HepG2 (cell line): ENCODE results near the gene CCDC59. TPM values are rescaled to one million over a fixed set of nuclear protein-coding genes. Genes with fewer than 3 reads are reported as not detected.
A peak's percentile ranks its signal among the peaks of the same experiment; 100 is the strongest.

Experiments
- ARNT ChIP-seq: fragments of 450-650 bp; IDR thresholded peaks from 2 replicates; pipeline ENCODE4 v1.6.1; 2017
- DR1 ChIP-seq: sonication (generic); formaldehyde crosslinking; IDR thresholded peaks from 2 replicates; pipeline ENCODE4 v1.8.0; 2021; ENCODE audit warnings: mild to moderate bottlenecking, missing genetic modification reagents, inconsistent platforms
- HDAC6 ChIP-seq: fragments of 200-600 bp; sonication (generic); IDR thresholded peaks from 2 replicates; pipeline ENCODE4 v1.7.0; 2017; ENCODE audit warnings: mild to moderate bottlenecking, antibody characterized with exemption, low read length, low read depth
- ISL2 ChIP-seq: sonication (generic); formaldehyde crosslinking; IDR thresholded peaks from 2 replicates; pipeline ENCODE4 v1.5.0; 2020; ENCODE audit warnings: missing genetic modification reagents
- JDP2 ChIP-seq: sonication (generic); formaldehyde crosslinking; IDR thresholded peaks from 2 replicates; pipeline ENCODE4 v1.8.1; 2022; ENCODE audit warnings: missing genetic modification reagents, borderline replicate concordance
- KDM3A ChIP-seq: IDR thresholded peaks from 2 replicates; pipeline ENCODE4 v1.6.1; 2018; ENCODE audit warnings: low read depth, missing compliant biosample characterization
- PHF5A ChIP-seq: IDR thresholded peaks from one replicate; pipeline ENCODE4 v1.6.1; 2018; ENCODE audit warnings: low read depth, missing genetic modification reagents; ENCODE audit not compliant: unreplicated experiment
- POLR2G ChIP-seq: fragments of 200-400 bp; formaldehyde crosslinking; IDR thresholded peaks from 2 replicates; pipeline ENCODE4 v1.6.1; 2018; ENCODE audit warnings: mild to moderate bottlenecking, low read depth, low read length, moderate library complexity
- REXO4 ChIP-seq: sonication (generic); formaldehyde crosslinking; IDR thresholded peaks from 2 replicates; pipeline ENCODE4 v1.8.0; 2022; ENCODE audit warnings: missing genetic modification reagents, mild to moderate bottlenecking, borderline replicate concordance
- SIX1 ChIP-seq: sonication (generic); formaldehyde crosslinking; IDR thresholded peaks from 2 replicates; pipeline ENCODE4 v1.4.0; 2020; ENCODE audit warnings: missing genetic modification reagents, borderline replicate concordance
- TSC22D2 ChIP-seq: sonication (generic); formaldehyde crosslinking; IDR thresholded peaks from 2 replicates; pipeline ENCODE4 v1.5.1; 2020; ENCODE audit warnings: missing genetic modification reagents, mild to moderate bottlenecking, borderline replicate concordance
- ZBTB21 ChIP-seq: sonication (generic); formaldehyde crosslinking; IDR thresholded peaks from 2 replicates; pipeline ENCODE4 v1.4.0; 2020; ENCODE audit warnings: missing genetic modification reagents
- ZBTB38 ChIP-seq: sonication (generic); formaldehyde crosslinking; IDR thresholded peaks from 2 replicates; pipeline ENCODE4 v1.5.1; 2020; ENCODE audit warnings: mild to moderate bottlenecking, missing genetic modification reagents
- ZNF24 ChIP-seq: fragments of 450-650 bp; IDR thresholded peaks from 2 replicates; pipeline ENCODE4 v1.6.1; 2017; ENCODE audit warnings: antibody characterized with exemption, mild to moderate bottlenecking
- ZNF672 ChIP-seq: sonication (generic); formaldehyde crosslinking; IDR thresholded peaks from 2 replicates; pipeline ENCODE4 v1.8.1; 2022; ENCODE audit warnings: missing genetic modification reagents
- ZNF782 ChIP-seq: sonication (generic); formaldehyde crosslinking; IDR thresholded peaks from 2 replicates; pipeline ENCODE4 v1.4.0; 2020; ENCODE audit warnings: missing genetic modification reagents, mild to moderate bottlenecking, borderline replicate concordance
- ZNF841 ChIP-seq: sonication (generic); formaldehyde crosslinking; IDR thresholded peaks from 2 replicates; pipeline ENCODE4 v1.8.1; 2023; ENCODE audit warnings: missing genetic modification reagents, borderline replicate concordance
- polyA plus RNA-seq, 8 experiments: library from polyadenylated mRNA; depleted of rRNA in 3 of 8; stranded (reverse) in 7 of 8; unstranded in 1 of 8; fragments of >200 nt; fragmentation: Illumina TruSeq in 4 of 8; extraction: Trizol in 4 of 8; gene quantifications; 2 replicates each; pipeline versions ENCODE4 v1.2.1 to v1.2.3, GENCODE V29; 2011 to 2016; ENCODE audit warnings: low read depth in 4 of 8, missing spikeins in 1 of 8, mixed read lengths in 1 of 8; ENCODE audit not compliant: insufficient read depth in 1 of 8
- total RNA-seq, 5 experiments: library from RNA; depleted of rRNA; stranded (reverse); fragments of >200 nt; fragmentation: Illumina TruSeq; extraction: Trizol; gene quantifications; 2 replicates each; pipeline ENCODE4 v1.2.3, GENCODE V29; 2016; ENCODE audit warnings: low read depth in 1 of 5
- TF ChIP-seq, protein P1 (sequence below): sonication (generic); formaldehyde crosslinking; IDR thresholded peaks from 2 replicates; pipeline ENCODE4 v1.4.0; 2020; ENCODE audit warnings: missing genetic modification reagents, borderline replicate concordance
- TF ChIP-seq, protein P2 (sequence below): sonication (generic); formaldehyde crosslinking; IDR thresholded peaks from 2 replicates; pipeline ENCODE4 v1.8.0; 2022; ENCODE audit warnings: missing genetic modification reagents, mild to moderate bottlenecking, borderline replicate concordance
- TF ChIP-seq, protein P3 (sequence below): sonication (generic); formaldehyde crosslinking; IDR thresholded peaks from 2 replicates; pipeline ENCODE4 v1.5.0; 2020; ENCODE audit warnings: mild to moderate bottlenecking, missing genetic modification reagents, borderline replicate concordance

The CCDC59 gene
- total and polyA plus RNA-seq, 2 of the 13 experiments (the other 11 are each of a cell fraction or from before 2014, with no cell fraction given) = 16.1 to 81.3 TPM

- no peak for TF ChIP-seq REXO4 (CRISPR knock-in tag)
- peak; percentile 91 for TF ChIP-seq ISL2 (CRISPR knock-in tag)
- no peak for TF ChIP-seq ZNF672 (CRISPR knock-in tag)
- TF ChIP-seq JDP2 (CRISPR knock-in tag) = no peak
- peak; percentile 89 for TF ChIP-seq ZBTB38
- TF ChIP-seq, protein P1, sequence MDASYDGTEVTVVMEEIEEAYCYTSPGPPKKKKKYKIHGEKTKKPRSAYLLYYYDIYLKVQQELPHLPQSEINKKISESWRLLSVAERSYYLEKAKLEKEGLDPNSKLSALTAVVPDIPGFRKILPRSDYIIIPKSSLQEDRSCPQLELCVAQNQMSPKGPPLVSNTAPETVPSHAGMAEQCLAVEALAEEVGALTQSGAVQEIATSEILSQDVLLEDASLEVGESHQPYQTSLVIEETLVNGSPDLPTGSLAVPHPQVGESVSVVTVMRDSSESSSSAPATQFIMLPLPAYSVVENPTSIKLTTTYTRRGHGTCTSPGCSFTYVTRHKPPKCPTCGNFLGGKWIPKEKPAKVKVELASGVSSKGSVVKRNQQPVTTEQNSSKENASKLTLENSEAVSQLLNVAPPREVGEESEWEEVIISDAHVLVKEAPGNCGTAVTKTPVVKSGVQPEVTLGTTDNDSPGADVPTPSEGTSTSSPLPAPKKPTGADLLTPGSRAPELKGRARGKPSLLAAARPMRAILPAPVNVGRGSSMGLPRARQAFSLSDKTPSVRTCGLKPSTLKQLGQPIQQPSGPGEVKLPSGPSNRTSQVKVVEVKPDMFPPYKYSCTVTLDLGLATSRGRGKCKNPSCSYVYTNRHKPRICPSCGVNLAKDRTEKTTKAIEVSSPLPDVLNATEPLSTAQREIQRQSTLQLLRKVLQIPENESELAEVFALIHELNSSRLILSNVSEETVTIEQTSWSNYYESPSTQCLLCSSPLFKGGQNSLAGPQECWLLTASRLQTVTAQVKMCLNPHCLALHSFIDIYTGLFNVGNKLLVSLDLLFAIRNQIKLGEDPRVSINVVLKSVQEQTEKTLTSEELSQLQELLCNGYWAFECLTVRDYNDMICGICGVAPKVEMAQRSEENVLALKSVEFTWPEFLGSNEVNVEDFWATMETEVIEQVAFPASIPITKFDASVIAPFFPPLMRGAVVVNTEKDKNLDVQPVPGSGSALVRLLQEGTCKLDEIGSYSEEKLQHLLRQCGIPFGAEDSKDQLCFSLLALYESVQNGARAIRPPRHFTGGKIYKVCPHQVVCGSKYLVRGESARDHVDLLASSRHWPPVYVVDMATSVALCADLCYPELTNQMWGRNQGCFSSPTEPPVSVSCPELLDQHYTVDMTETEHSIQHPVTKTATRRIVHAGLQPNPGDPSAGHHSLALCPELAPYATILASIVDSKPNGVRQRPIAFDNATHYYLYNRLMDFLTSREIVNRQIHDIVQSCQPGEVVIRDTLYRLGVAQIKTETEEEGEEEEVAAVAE (CRISPR knock-in tag) = peak; percentile 95
- TF ChIP-seq ZNF782 (CRISPR knock-in tag) = peak; percentile 47; the same call in 1 of the 2 replicates
- TF ChIP-seq ZNF841 (CRISPR knock-in tag) = no peak
- TF ChIP-seq, protein P2, sequence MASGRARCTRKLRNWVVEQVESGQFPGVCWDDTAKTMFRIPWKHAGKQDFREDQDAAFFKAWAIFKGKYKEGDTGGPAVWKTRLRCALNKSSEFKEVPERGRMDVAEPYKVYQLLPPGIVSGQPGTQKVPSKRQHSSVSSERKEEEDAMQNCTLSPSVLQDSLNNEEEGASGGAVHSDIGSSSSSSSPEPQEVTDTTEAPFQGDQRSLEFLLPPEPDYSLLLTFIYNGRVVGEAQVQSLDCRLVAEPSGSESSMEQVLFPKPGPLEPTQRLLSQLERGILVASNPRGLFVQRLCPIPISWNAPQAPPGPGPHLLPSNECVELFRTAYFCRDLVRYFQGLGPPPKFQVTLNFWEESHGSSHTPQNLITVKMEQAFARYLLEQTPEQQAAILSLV (CRISPR knock-in tag) = peak; percentile 91; the same call in 1 of the 2 replicates
- TF ChIP-seq POLR2G = peak; percentile 93
- TF ChIP-seq KDM3A (CRISPR knock-in tag) = peak; percentile 88
- peak; percentile 63 for TF ChIP-seq TSC22D2
- peak; percentile 86 for TF ChIP-seq ZBTB21 (CRISPR knock-in tag)
- no peak for TF ChIP-seq ARNT
- TF ChIP-seq SIX1 = 0 out of 2 replicates have a peak, but pooled peaks have one; percentile 47
- no peak for TF ChIP-seq ZNF24
- TF ChIP-seq PHF5A (CRISPR knock-in tag) = peak; percentile 66
- TF ChIP-seq, protein P3, sequence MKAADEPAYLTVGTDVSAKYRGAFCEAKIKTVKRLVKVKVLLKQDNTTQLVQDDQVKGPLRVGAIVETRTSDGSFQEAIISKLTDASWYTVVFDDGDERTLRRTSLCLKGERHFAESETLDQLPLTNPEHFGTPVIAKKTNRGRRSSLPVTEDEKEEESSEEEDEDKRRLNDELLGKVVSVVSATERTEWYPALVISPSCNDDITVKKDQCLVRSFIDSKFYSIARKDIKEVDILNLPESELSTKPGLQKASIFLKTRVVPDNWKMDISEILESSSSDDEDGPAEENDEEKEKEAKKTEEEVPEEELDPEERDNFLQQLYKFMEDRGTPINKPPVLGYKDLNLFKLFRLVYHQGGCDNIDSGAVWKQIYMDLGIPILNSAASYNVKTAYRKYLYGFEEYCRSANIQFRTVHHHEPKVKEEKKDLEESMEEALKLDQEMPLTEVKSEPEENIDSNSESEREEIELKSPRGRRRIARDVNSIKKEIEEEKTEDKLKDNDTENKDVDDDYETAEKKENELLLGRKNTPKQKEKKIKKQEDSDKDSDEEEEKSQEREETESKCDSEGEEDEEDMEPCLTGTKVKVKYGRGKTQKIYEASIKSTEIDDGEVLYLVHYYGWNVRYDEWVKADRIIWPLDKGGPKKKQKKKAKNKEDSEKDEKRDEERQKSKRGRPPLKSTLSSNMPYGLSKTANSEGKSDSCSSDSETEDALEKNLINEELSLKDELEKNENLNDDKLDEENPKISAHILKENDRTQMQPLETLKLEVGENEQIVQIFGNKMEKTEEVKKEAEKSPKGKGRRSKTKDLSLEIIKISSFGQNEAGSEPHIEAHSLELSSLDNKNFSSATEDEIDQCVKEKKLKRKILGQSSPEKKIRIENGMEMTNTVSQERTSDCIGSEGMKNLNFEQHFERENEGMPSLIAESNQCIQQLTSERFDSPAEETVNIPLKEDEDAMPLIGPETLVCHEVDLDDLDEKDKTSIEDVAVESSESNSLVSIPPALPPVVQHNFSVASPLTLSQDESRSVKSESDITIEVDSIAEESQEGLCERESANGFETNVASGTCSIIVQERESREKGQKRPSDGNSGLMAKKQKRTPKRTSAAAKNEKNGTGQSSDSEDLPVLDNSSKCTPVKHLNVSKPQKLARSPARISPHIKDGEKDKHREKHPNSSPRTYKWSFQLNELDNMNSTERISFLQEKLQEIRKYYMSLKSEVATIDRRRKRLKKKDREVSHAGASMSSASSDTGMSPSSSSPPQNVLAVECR = peak; percentile 92
- no peak for TF ChIP-seq HDAC6
- TF ChIP-seq DR1 (CRISPR knock-in tag) = peak; percentile 69; the same call in 1 of the 2 replicates
Measured at GRCh38 chr12:82358200-82359114, at the start of gene CCDC59, which contains the start of gene METTL25 (continued).
